ENCODE measurements around the gene CRACR2A.
A peak's percentile ranks its signal among the peaks of the same experiment; 100 is the strongest.

CRACR2A gene

GRCh38 chr12:3622822-3623690, 129.9 kb downstream of the CRACR2A start:
- WGBS (ENCODE audit: insufficient coverage): 37% methylated on average over 14 of the region's 18 CpGs
- peak overlapping the region in 1 of 7 experiments; percentile 18 for H3K4me3 ChIP-seq (ENCODE audit: control insufficient read depth in 1 of 7, extremely low read depth in 1 of 7, insufficient read depth in 4 of 7, low read depth in 2 of 7, low read length in 6 of 7)
- no peaks in the 10 kb centered on the region for H3K9me3 ChIP-seq (ENCODE audit: control extremely low read depth in 1 of 5, control insufficient read depth in 4 of 5, insufficient read depth in 2 of 5, low read depth in 1 of 5, low read length in 4 of 5)
- no peaks in the 10 kb centered on the region for H3K27me3 ChIP-seq (replicated peaks in 2 of 5; ENCODE audit: control insufficient read depth in 4 of 5, insufficient read depth in 5 of 5, low read length in 4 of 5)
- H3K4me1 ChIP-seq (ENCODE audit: control extremely low read depth in 1 of 4, control insufficient read depth in 4 of 4, insufficient read depth in 4 of 4, low read length in 3 of 4): peaks cover 0 to 13% (median 10%) of the 10 kb centered on the region in 4 experiments
- CTCF ChIA-PET: interaction anchor here (0.7 to 1.6 kb wide), 2 partner anchors 182 to 323 kb away, joined by 3 to 5 read pairs; no protein-coding TSS in a partner anchor
- H3K36me3 ChIP-seq (ENCODE audit: control insufficient read depth in 4 of 4, insufficient read depth in 4 of 4, low read length in 3 of 4): peaks cover 5 to 34% (median 16%) of the 10 kb centered on the region in 4 experiments
- no peak overlapping the region for H3K27ac ChIP-seq (ENCODE audit: insufficient read depth in 1 of 2, low read depth in 1 of 2, low read length in 2 of 2, poor library complexity in 1 of 2, severe bottlenecking in 2 of 2)
- POLR2A ChIA-PET: interaction anchor here (0.6 kb wide), 1 partner anchor 45 kb away, joined by 5 read pairs; no protein-coding TSS in a partner anchor
- peak; percentile 56 to 86 (median 84) for DNase-seq

GRCh38 chr12:3622021-3622821, 130.7 kb downstream of the CRACR2A start:
- Histone ChIP-seq H3K27me3 (replicated peaks in 2 of 5; ENCODE audit: control insufficient read depth in 4 of 5, insufficient read depth in 5 of 5, low read length in 4 of 5) (no peaks in the 10 kb centered on the region), H3K4me3 (ENCODE audit: control insufficient read depth in 1 of 7, extremely low read depth in 1 of 7, insufficient read depth in 4 of 7, low read depth in 2 of 7, low read length in 6 of 7) (no peak overlapping the region), H3K36me3 (ENCODE audit: control insufficient read depth in 4 of 4, insufficient read depth in 4 of 4, low read length in 3 of 4) (peaks cover 5 to 33% (median 15%) of the 10 kb centered on the region in 4 experiments), H3K4me1 (ENCODE audit: control extremely low read depth in 1 of 4, control insufficient read depth in 4 of 4, insufficient read depth in 4 of 4, low read length in 3 of 4) (peaks cover 0 to 13% (median 10%) of the 10 kb centered on the region in 4 experiments), H3K27ac (ENCODE audit: insufficient read depth in 1 of 2, low read depth in 1 of 2, low read length in 2 of 2, poor library complexity in 1 of 2, severe bottlenecking in 2 of 2) (no peak overlapping the region), H3K9me3 (ENCODE audit: control extremely low read depth in 1 of 5, control insufficient read depth in 4 of 5, insufficient read depth in 2 of 5, low read depth in 1 of 5, low read length in 4 of 5) (no peaks in the 10 kb centered on the region)
- no CpG with 5 or more reads among the region's 2 CpGs for WGBS (ENCODE audit: insufficient coverage)
- peak in 2 of 3 donors; percentile 4 to 5 for DNase-seq
- ChIA-PET POLR2A (interaction anchor here (0.6 kb wide), 1 partner anchor 44 kb away, joined by 5 read pairs; no protein-coding TSS in a partner anchor), CTCF (interaction anchor here (1.6 kb wide), 1 partner anchor 323 kb away, joined by 5 read pairs; no protein-coding TSS in a partner anchor)

DNA sequence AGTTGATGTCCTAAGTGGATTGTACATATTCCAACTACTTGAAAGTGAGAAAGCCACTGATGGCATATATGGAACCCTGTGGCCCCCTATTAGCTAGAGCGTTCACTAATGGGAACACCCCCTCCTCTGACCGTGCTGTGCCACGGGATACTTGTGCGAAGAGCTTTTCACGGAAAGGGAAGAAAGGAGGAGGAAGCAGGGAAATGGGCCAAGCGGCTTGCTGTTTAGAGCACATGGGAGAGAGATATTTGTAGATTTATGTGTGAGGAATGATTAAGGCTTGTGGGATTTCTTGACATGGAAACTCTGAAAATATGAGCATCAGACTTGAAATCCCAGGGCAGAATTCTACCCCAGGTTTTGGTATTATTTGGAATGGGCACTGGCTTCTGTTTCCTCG, 132.1 kb downstream of the CRACR2A start:
- H3K4me3 ChIP-seq (ENCODE audit: control insufficient read depth in 1 of 7, extremely low read depth in 1 of 7, insufficient read depth in 4 of 7, low read depth in 2 of 7, low read length in 6 of 7): no peak overlapping the region
- H3K9me3 ChIP-seq (ENCODE audit: control extremely low read depth in 1 of 5, control insufficient read depth in 4 of 5, insufficient read depth in 2 of 5, low read depth in 1 of 5, low read length in 4 of 5): no peaks in the 10 kb centered on the region
- H3K4me1 ChIP-seq (ENCODE audit: control extremely low read depth in 1 of 4, control insufficient read depth in 4 of 4, insufficient read depth in 4 of 4, low read length in 3 of 4): peaks cover 0 to 13% (median 10%) of the 10 kb centered on the region in 4 experiments
- WGBS (ENCODE audit: insufficient coverage): 97% methylated on average over 7 of the region's 7 CpGs
- no peak for DNase-seq
- H3K27me3 ChIP-seq (replicated peaks in 2 of 5; ENCODE audit: control insufficient read depth in 4 of 5, insufficient read depth in 5 of 5, low read length in 4 of 5): no peaks in the 10 kb centered on the region
- peaks cover 5 to 29% (median 14%) of the 10 kb centered on the region in 4 experiments for H3K36me3 ChIP-seq (ENCODE audit: control insufficient read depth in 4 of 4, insufficient read depth in 4 of 4, low read length in 3 of 4)
- no peak overlapping the region for H3K27ac ChIP-seq (ENCODE audit: insufficient read depth in 1 of 2, low read depth in 1 of 2, low read length in 2 of 2, poor library complexity in 1 of 2, severe bottlenecking in 2 of 2)
- POLR2A ChIA-PET: no interaction called here
- CTCF ChIA-PET: interaction anchor here (1.2 kb wide), 1 partner anchor 12 kb away, joined by 3 read pairs; no protein-coding TSS in a partner anchor

GRCh38 chr12:3617565-3617964, 135.3 kb downstream of the CRACR2A start:
- CTCF ChIA-PET: no interaction called here

DNA sequence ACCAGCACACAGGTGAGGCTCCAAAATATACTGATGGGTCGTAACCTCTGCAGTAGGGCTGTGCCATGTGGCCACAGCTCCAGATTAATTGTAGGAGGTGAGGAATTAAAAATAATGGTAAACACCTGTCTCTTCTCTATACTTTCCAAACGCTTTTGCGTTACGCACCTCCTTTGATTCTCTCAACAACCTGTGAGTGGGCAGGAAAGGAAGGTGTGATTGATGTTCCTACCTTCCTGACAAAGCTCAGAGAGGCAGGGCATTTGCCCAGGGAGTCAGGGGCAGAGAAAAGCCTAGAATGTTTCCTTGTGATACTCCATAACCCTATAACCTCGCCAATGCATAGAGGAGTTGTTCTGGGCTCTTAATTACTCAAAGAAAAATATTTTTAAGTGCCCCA, 137.0 kb downstream of the CRACR2A start:
- 100% methylated on average over 1 of the region's 5 CpGs for WGBS (ENCODE audit: insufficient coverage)
- Histone ChIP-seq H3K9me3 (ENCODE audit: control extremely low read depth in 1 of 5, control insufficient read depth in 4 of 5, insufficient read depth in 2 of 5, low read depth in 1 of 5, low read length in 4 of 5) (no peaks in the 10 kb centered on the region), H3K4me1 (ENCODE audit: control extremely low read depth in 1 of 4, control insufficient read depth in 4 of 4, insufficient read depth in 4 of 4, low read length in 3 of 4) (no peaks in the 10 kb centered on the region), H3K4me3 (ENCODE audit: control insufficient read depth in 1 of 7, extremely low read depth in 1 of 7, insufficient read depth in 4 of 7, low read depth in 2 of 7, low read length in 6 of 7) (no peak overlapping the region), H3K36me3 (ENCODE audit: control insufficient read depth in 4 of 4, insufficient read depth in 4 of 4, low read length in 3 of 4) (peaks cover 0 to 40% (median 20%) of the 10 kb centered on the region in 4 experiments), H3K27me3 (replicated peaks in 2 of 5; ENCODE audit: control insufficient read depth in 4 of 5, insufficient read depth in 5 of 5, low read length in 4 of 5) (no peaks in the 10 kb centered on the region), H3K27ac (ENCODE audit: insufficient read depth in 1 of 2, low read depth in 1 of 2, low read length in 2 of 2, poor library complexity in 1 of 2, severe bottlenecking in 2 of 2) (no peak overlapping the region)
- CTCF ChIA-PET: interaction anchor here (0.6 to 1.0 kb wide), 2 partner anchors 39 to 92 kb away, joined by 3 read pairs; no protein-coding TSS in a partner anchor
- no peak for DNase-seq
- POLR2A ChIA-PET: no interaction called here

More at GRCh38 chr12:3617565-3617964, 135.3 kb downstream of the CRACR2A start:
- Histone ChIP-seq H3K4me3 (ENCODE audit: control insufficient read depth in 1 of 7, extremely low read depth in 1 of 7, insufficient read depth in 4 of 7, low read depth in 2 of 7, low read length in 6 of 7) (no peak overlapping the region), H3K4me1 (ENCODE audit: control extremely low read depth in 1 of 4, control insufficient read depth in 4 of 4, insufficient read depth in 4 of 4, low read length in 3 of 4) (peaks cover 0 to 2% (median 0%) of the 10 kb centered on the region in 4 experiments), H3K27me3 (replicated peaks in 2 of 5; ENCODE audit: control insufficient read depth in 4 of 5, insufficient read depth in 5 of 5, low read length in 4 of 5) (no peaks in the 10 kb centered on the region), H3K36me3 (ENCODE audit: control insufficient read depth in 4 of 4, insufficient read depth in 4 of 4, low read length in 3 of 4) (peaks cover 0 to 40% (median 22%) of the 10 kb centered on the region in 4 experiments), H3K9me3 (ENCODE audit: control extremely low read depth in 1 of 5, control insufficient read depth in 4 of 5, insufficient read depth in 2 of 5, low read depth in 1 of 5, low read length in 4 of 5) (no peaks in the 10 kb centered on the region), H3K27ac (ENCODE audit: insufficient read depth in 1 of 2, low read depth in 1 of 2, low read length in 2 of 2, poor library complexity in 1 of 2, severe bottlenecking in 2 of 2) (no peak overlapping the region)
- DNase-seq: no peak
- 95% methylated on average over 2 of the region's 4 CpGs for WGBS (ENCODE audit: insufficient coverage)
- POLR2A ChIA-PET: no interaction called here

- Histone ChIP-seq H3K4me3 (ENCODE audit: control insufficient read depth in 1 of 7, extremely low read depth in 1 of 7, insufficient read depth in 4 of 7, low read depth in 2 of 7, low read length in 6 of 7) (no peak overlapping the region), H3K36me3 (ENCODE audit: control insufficient read depth in 4 of 4, insufficient read depth in 4 of 4, low read length in 3 of 4) (peaks cover 0 to 40% (median 20%) of the 10 kb centered on the region in 4 experiments)
- POLR2A ChIA-PET: no interaction called here
Observed at GRCh38 chr12:3614806-3615466, 138.0 kb downstream of the CRACR2A start.

More at GRCh38 chr12:3614806-3615466, 138.0 kb downstream of the CRACR2A start:
- CTCF ChIA-PET: interaction anchor here (1.0 kb wide), 1 partner anchor 40 kb away, joined by 3 read pairs; no protein-coding TSS in a partner anchor
- H3K27ac ChIP-seq (ENCODE audit: insufficient read depth in 1 of 2, low read depth in 1 of 2, low read length in 2 of 2, poor library complexity in 1 of 2, severe bottlenecking in 2 of 2): no peak overlapping the region
- no peaks in the 10 kb centered on the region for H3K27me3 ChIP-seq (replicated peaks in 2 of 5; ENCODE audit: control insufficient read depth in 4 of 5, insufficient read depth in 5 of 5, low read length in 4 of 5)
- no peaks in the 10 kb centered on the region for H3K9me3 ChIP-seq (ENCODE audit: control extremely low read depth in 1 of 5, control insufficient read depth in 4 of 5, insufficient read depth in 2 of 5, low read depth in 1 of 5, low read length in 4 of 5)
- 95% methylated on average over 15 of the region's 16 CpGs for WGBS (ENCODE audit: insufficient coverage)
- DNase-seq: no peak
- no peaks in the 10 kb centered on the region for H3K4me1 ChIP-seq (ENCODE audit: control extremely low read depth in 1 of 4, control insufficient read depth in 4 of 4, insufficient read depth in 4 of 4, low read length in 3 of 4)
